GM08714 (cell line): ENCODE data around the gene DBNDD2.

ENCODE experiments used
- H3K4me3 ChIP-seq: fragments of 200-500 bp; sonication (Bioruptor generic); 2 replicates; pipeline ENCODE4 v1.5.1; 2014; ENCODE audit warnings: mild to moderate bottlenecking, low read length, inconsistent platforms
- ZNF274 ChIP-seq: IDR thresholded peaks from 2 replicates; pipeline ENCODE4 v1.6.1; 2012; ENCODE audit warnings: mild to moderate bottlenecking, low read depth, low read length

DBNDD2 gene

GRCh38 chr20:45372241-45372640 is 35.8 kb upstream of the DBNDD2 start:
- no peak overlapping the region for H3K4me3 ChIP-seq
- TF ChIP-seq ZNF274: no peak

GRCh38 chr20:45372646-45373352 is 35.3 kb upstream of the DBNDD2 start:
- H3K4me3 ChIP-seq: no peak overlapping the region; the same call in 1 of the 2 replicates
- TF ChIP-seq ZNF274: no peak

GRCh38 chr20:45373353-45374100 is 34.6 kb upstream of the DBNDD2 start:
- peak overlapping the region; percentile 29; the same call in 1 of the 2 replicates for H3K4me3 ChIP-seq
- TF ChIP-seq ZNF274: no peak

- no peak for TF ChIP-seq ZNF274
- H3K4me3 ChIP-seq: no peak overlapping the region
Observed at GRCh38 chr20:45374101-45374467, 34.0 kb upstream of the DBNDD2 start.

GRCh38 chr20:45374966-45375365 is 33.1 kb upstream of the DBNDD2 start:
- no peak overlapping the region for H3K4me3 ChIP-seq
- no peak for TF ChIP-seq ZNF274

GRCh38 chr20:45377269-45377668 is 30.8 kb upstream of the DBNDD2 start:
- H3K4me3 ChIP-seq: no peak overlapping the region
- no peak for TF ChIP-seq ZNF274

GRCh38 chr20:45378191-45378590 is 29.9 kb upstream of the DBNDD2 start, which contains the start of gene TP53TG5:
Gene TP53TG5, minus strand, starts transcription at chr20:45378325. Its CDS starts 89 bp downstream, at chr20:45378236.
- H3K4me3 ChIP-seq: no peak within 1 kb of the TSS
- no peak for TF ChIP-seq ZNF274

- H3K4me3 ChIP-seq: no peak overlapping the region
- no peak for TF ChIP-seq ZNF274
Observed at GRCh38 chr20:45387274-45387673, 20.8 kb upstream of the DBNDD2 start.

- no peak for TF ChIP-seq ZNF274
- no peak overlapping the region for H3K4me3 ChIP-seq
Observed at GRCh38 chr20:45390931-45391330, 17.2 kb upstream of the DBNDD2 start.

GRCh38 chr20:45391559-45391958 is 16.5 kb upstream of the DBNDD2 start:
- TF ChIP-seq ZNF274: no peak
- no peak overlapping the region for H3K4me3 ChIP-seq

GRCh38 chr20:45392733-45393132 is 15.4 kb upstream of the DBNDD2 start:
- H3K4me3 ChIP-seq: no peak overlapping the region
- no peak for TF ChIP-seq ZNF274

- H3K4me3 ChIP-seq: no peak overlapping the region
- no peak for TF ChIP-seq ZNF274
Observed at GRCh38 chr20:45394221-45395113, 13.6 kb upstream of the DBNDD2 start.

- no peak overlapping the region for H3K4me3 ChIP-seq
- no peak for TF ChIP-seq ZNF274
Observed at GRCh38 chr20:45395114-45395415, 13.0 kb upstream of the DBNDD2 start.

GRCh38 chr20:45399018-45399417 is 9.1 kb upstream of the DBNDD2 start:
- H3K4me3 ChIP-seq: no peak overlapping the region
- no peak for TF ChIP-seq ZNF274
